Measurements from ENCODE around the gene SOCS3. TPM values are rescaled to one million over a fixed set of nuclear protein-coding genes. Genes with fewer than 3 reads are reported as not detected.

The SOCS3 gene
- total RNA-seq, 4 donors from 2014 or later: 3.2 to 125 (median 20.8) TPM

DNA sequence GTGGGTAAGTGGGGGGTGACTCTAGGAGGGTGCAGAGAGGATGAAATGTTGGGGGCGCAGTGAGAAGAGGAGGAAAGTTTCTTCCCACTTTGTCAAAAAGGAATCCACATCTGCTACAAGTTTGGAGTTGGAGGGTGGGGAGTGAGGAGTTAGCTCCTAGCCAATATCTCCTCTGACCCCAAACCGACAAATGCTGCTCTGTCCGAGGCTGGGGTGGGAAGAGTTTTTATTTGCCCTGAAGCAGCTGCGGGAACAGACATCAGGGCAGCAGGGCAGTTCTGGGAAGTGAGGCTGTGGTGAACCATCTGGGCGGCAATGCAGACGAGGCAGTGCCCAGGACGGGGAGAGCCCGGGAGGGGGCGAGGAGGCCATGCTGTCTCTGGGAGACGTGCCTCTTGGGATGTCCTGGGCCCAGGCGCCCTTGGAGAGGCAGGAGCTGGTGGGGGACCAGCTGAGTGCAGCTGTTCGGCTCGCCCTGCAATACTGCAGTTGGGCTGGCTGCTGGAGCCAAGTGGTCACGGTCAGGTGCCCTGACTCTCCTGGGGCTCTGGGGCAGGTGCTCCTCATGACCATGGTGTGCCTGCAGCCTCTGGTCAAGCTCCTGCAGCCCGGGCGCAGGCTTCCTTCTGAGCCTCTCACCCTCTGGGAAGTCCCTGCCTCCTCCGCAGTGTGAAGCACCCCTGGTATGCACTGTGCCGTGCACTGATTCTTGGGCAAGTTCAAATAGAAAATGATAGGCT, 6.4 kb upstream of the SOCS3 start:
- H3K27ac ChIP-seq: peak overlapping the region; percentile 34 to 55 (median 47)
- peaks cover 0 to 4% (median 0%) of the 10 kb centered on the region in 4 donors for H3K4me1 ChIP-seq
- DNase-seq: no peak
- no peak overlapping the region for H3K4me3 ChIP-seq
- H3K9me3 ChIP-seq: no peaks in the 10 kb centered on the region
- no peaks in the 10 kb centered on the region for H3K36me3 ChIP-seq
- H3K27me3 ChIP-seq: no peaks in the 10 kb centered on the region
- TF ChIP-seq, protein P1, sequence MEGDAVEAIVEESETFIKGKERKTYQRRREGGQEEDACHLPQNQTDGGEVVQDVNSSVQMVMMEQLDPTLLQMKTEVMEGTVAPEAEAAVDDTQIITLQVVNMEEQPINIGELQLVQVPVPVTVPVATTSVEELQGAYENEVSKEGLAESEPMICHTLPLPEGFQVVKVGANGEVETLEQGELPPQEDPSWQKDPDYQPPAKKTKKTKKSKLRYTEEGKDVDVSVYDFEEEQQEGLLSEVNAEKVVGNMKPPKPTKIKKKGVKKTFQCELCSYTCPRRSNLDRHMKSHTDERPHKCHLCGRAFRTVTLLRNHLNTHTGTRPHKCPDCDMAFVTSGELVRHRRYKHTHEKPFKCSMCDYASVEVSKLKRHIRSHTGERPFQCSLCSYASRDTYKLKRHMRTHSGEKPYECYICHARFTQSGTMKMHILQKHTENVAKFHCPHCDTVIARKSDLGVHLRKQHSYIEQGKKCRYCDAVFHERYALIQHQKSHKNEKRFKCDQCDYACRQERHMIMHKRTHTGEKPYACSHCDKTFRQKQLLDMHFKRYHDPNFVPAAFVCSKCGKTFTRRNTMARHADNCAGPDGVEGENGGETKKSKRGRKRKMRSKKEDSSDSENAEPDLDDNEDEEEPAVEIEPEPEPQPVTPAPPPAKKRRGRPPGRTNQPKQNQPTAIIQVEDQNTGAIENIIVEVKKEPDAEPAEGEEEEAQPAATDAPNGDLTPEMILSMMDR (IDR thresholded peaks at IDR 0.05): no peak
- no peak for TF ChIP-seq POLR2A (IDR thresholded peaks at IDR 0.05)

- no peak for DNase-seq
- H3K27ac ChIP-seq: peak overlapping the region; percentile 25 to 55 (median 47)
- H3K9me3 ChIP-seq: no peaks in the 10 kb centered on the region
- no peaks in the 10 kb centered on the region for H3K36me3 ChIP-seq
- H3K4me1 ChIP-seq: peaks cover 0 to 5% (median 2%) of the 10 kb centered on the region in 4 donors
- TF ChIP-seq POLR2A (IDR thresholded peaks at IDR 0.05): no peak
- TF ChIP-seq, protein P1 (IDR thresholded peaks at IDR 0.05): no peak
- no peaks in the 10 kb centered on the region for H3K27me3 ChIP-seq
- H3K4me3 ChIP-seq: no peak overlapping the region
Observed at GRCh38 chr17:78365561-78366108, 5.8 kb upstream of the SOCS3 start.

- no peak for DNase-seq
- no peaks in the 10 kb centered on the region for H3K36me3 ChIP-seq
- TF ChIP-seq, protein P1 (IDR thresholded peaks at IDR 0.05): no peak
- TF ChIP-seq POLR2A (IDR thresholded peaks at IDR 0.05): no peak
- H3K27me3 ChIP-seq: no peaks in the 10 kb centered on the region
- H3K9me3 ChIP-seq: no peaks in the 10 kb centered on the region
- H3K4me1 ChIP-seq: peaks cover 0 to 9% (median 2%) of the 10 kb centered on the region in 4 donors
- peak overlapping the region in 1 of 4 donors; percentile 25 for H3K27ac ChIP-seq
- H3K4me3 ChIP-seq: no peak overlapping the region
Observed at GRCh38 chr17:78364436-78365281, 4.8 kb upstream of the SOCS3 start.

DNA sequence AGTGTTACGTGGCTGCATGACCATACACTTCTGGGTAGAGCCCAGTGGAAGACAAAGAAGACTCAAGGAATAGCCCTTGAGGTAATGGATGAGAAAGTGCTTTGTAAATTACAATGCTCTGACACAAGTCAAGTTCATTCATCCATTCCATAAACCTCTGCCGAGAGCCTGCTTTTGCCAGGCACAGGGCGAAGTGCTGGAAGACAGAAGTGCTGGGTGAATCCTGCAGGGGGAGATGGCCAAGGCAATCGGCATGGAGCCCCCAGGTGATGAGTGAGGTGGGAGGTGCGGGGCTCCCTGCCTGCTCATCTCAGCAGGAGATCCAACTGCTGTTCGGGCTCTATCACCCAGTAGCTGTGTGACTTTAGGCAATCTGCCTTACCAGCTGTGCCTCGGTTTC, 2.8 kb upstream of the SOCS3 start:
- no peak for DNase-seq

GRCh38 chr17:78362232-78362631, 2.4 kb upstream of the SOCS3 start:
- no peak for DNase-seq

More for the DNA sequence above, 2.8 kb upstream of the SOCS3 start:
- Histone ChIP-seq H3K9me3 (no peaks in the 10 kb centered on the region), H3K27ac (no peak overlapping the region), H3K4me1 (peaks cover 0 to 20% (median 9%) of the 10 kb centered on the region in 4 donors), H3K36me3 (peaks cover 0 to 3% (median 0%) of the 10 kb centered on the region in 3 donors), H3K27me3 (no peaks in the 10 kb centered on the region), H3K4me3 (no peak overlapping the region)
- TF ChIP-seq POLR2A (IDR thresholded peaks at IDR 0.05): no peak
- TF ChIP-seq, protein P1 (IDR thresholded peaks at IDR 0.05): no peak

More at GRCh38 chr17:78362232-78362631, 2.4 kb upstream of the SOCS3 start:
- TF ChIP-seq POLR2A (IDR thresholded peaks at IDR 0.05): no peak
- TF ChIP-seq, protein P1 (IDR thresholded peaks at IDR 0.05): no peak
- Histone ChIP-seq H3K27ac (no peak overlapping the region), H3K36me3 (peaks cover 0 to 5% (median 0%) of the 10 kb centered on the region in 3 donors), H3K4me3 (no peak overlapping the region), H3K9me3 (no peaks in the 10 kb centered on the region), H3K4me1 (peaks cover 0 to 24% (median 12%) of the 10 kb centered on the region in 4 donors), H3K27me3 (no peaks in the 10 kb centered on the region)

Data from Peyer's patch (tissue), 4 donors.